ENCODE data around the gene CLK1.

CLK1 gene

DNA sequence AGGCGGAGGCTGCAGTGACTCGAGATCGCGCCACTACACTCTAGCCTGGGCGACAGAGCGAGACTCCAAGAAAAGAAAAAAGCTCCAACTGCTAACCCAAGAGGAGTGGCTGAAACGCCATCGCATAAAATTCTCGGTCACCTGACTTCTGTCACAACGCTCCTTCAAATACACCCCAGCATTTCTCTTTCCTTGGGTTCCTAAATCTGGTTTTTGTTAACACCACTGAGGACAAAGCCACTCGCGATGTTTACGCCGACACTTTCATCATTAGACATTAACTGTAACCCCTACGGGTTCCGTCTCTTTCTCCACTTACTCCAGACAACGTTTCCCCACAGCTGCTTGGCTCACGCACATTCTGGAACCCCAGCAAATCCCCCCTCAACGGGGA, 679 bp downstream of the CLK1 start:
- TF ChIP-seq, protein P1, sequence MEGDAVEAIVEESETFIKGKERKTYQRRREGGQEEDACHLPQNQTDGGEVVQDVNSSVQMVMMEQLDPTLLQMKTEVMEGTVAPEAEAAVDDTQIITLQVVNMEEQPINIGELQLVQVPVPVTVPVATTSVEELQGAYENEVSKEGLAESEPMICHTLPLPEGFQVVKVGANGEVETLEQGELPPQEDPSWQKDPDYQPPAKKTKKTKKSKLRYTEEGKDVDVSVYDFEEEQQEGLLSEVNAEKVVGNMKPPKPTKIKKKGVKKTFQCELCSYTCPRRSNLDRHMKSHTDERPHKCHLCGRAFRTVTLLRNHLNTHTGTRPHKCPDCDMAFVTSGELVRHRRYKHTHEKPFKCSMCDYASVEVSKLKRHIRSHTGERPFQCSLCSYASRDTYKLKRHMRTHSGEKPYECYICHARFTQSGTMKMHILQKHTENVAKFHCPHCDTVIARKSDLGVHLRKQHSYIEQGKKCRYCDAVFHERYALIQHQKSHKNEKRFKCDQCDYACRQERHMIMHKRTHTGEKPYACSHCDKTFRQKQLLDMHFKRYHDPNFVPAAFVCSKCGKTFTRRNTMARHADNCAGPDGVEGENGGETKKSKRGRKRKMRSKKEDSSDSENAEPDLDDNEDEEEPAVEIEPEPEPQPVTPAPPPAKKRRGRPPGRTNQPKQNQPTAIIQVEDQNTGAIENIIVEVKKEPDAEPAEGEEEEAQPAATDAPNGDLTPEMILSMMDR (IDR thresholded peaks at IDR 0.05; ENCODE audit: control insufficient read depth, insufficient read depth, low read depth, low read length, missing control alignments) = no peak
- DNase-seq (ENCODE audit: low read depth) = no peak
- H3K4me3 ChIP-seq (ENCODE audit: control insufficient read depth, low read depth, low read length) = peak overlapping the region; percentile 72

DNA sequence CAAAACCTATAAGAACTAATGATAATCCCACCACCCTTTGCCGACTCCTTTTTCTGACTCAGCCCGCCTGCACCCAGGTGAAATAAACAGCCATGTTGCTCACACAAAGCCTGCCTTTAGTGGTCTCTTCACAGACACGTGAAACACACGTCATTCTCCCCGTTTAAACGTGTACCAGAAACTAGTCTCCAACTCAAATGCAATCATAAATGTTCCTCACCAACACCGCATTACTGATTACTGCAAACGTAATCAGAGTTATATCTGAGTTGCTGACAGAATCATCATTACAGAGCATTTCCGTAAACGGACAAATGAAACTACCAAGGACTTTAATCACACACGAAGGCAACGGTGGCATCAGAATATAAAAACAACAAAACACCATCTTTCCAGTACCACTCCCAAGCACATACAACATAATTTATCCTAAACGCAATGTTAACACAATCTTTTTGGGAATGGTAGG, 1.9 kb downstream of the CLK1 start:
- peak overlapping the region; percentile 72 for H3K4me3 ChIP-seq (ENCODE audit: control insufficient read depth, low read depth, low read length)
- TF ChIP-seq, protein P1 (IDR thresholded peaks at IDR 0.05; ENCODE audit: control insufficient read depth, insufficient read depth, low read depth, low read length, missing control alignments) = no peak
- peak; percentile 44 for DNase-seq (ENCODE audit: low read depth)

DNA sequence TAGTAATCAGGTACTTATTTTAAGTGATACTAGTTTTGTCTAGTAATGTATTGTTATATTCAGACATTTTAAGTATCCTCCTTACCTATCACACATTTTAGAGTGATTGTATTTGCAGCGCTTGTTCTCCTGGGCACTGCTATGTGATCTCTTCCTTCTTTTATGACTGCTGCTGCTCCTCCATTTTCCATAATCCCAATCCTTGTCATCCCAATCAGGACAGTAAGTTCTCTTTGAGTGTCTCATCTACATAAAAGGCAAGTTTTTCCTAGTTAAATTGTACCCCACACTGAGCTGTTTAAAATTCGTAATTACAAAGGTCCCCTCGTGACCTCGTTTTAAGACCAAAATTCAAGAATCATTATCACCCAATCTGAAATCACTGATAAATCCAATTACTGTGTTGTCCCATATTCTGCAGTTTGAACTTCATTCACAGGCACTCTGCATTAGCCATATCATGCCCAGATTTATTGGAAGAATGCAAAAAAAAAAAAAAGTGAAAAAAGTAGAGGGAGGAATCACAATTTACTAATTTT, 2.8 kb downstream of the CLK1 start:
- TF ChIP-seq, protein P1 (IDR thresholded peaks at IDR 0.05; ENCODE audit: control insufficient read depth, insufficient read depth, low read depth, low read length, missing control alignments) = no peak
- peak overlapping the region; percentile 72 for H3K4me3 ChIP-seq (ENCODE audit: control insufficient read depth, low read depth, low read length)
- no peak for DNase-seq (ENCODE audit: low read depth)

DNA sequence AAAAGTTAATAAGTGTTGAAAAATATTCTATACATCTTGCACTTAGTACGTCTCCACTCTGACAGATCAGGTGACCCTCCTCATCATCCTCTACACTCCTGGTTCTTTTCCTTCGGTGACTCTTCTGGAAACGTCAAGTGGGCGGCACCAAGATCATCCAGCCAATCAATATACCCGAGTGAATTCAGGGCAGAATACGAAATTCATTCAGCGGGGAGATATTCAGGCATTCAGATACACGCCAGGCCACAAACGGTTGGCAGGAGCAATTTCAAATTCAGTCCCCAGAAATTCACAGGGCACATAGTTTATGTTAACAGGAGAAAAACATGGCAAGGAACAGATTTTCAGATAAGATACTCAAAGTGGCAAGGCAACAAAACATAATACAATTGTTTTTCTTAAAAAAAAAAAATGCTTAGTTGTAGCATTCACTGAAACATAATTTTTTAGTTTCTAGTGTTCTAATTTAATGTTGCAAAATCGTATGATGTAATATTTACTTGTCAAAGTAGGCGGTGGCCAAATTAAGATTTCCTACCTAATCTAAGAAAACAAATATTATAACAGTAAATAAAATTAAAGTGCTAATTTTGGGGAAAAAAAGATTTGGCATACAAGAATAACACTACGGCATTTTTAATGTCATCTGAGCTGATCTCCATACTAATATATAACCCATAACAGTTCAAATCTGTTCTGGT, 4.2 kb downstream of the CLK1 start:
- DNase-seq (ENCODE audit: low read depth) = no peak
- no peak overlapping the region; the same call in 1 of the 2 replicates for H3K4me3 ChIP-seq (ENCODE audit: control insufficient read depth, low read depth, low read length)
- TF ChIP-seq, protein P1 (IDR thresholded peaks at IDR 0.05; ENCODE audit: control insufficient read depth, insufficient read depth, low read depth, low read length, missing control alignments) = no peak

GRCh38 chr2:200856806-200857205, 7.7 kb downstream of the CLK1 start:
- no peak overlapping the region for H3K4me3 ChIP-seq (ENCODE audit: control insufficient read depth, low read depth, low read length)
- TF ChIP-seq, protein P1 (IDR thresholded peaks at IDR 0.05; ENCODE audit: control insufficient read depth, insufficient read depth, low read depth, low read length, missing control alignments) = no peak
- no peak for DNase-seq (ENCODE audit: low read depth)

DNA sequence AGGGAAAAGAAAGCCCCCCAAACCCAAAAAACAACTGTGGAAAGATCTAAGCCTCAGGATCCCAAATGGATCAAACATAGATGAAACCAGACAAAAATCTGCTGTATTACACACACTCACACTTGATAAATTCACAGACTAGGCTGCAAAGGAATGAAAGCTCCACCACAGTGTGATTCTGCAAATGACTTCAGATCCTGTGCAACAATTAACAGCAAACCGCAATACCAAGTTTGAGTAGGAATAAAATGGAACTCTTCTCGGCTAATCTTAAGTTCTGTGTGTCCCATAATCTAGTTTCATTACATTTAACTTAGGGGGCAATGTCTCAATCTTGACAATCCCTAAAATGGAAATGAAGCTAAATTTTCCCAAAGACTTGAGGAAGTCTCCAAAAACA, 11.9 kb downstream of the CLK1 start:
- DNase-seq (ENCODE audit: low read depth) = no peak
- TF ChIP-seq, protein P1 (IDR thresholded peaks at IDR 0.05; ENCODE audit: control insufficient read depth, insufficient read depth, low read depth, low read length, missing control alignments) = no peak
- no peak overlapping the region for H3K4me3 ChIP-seq (ENCODE audit: control insufficient read depth, low read depth, low read length)

All from AG09309 (cell line).